Activated T-cell treated with anti-CD3 and anti-CD28 coated beads for 48 hours (primary cell): ENCODE measurements around the gene HCFC1R1.

Source experiments
- DNase-seq: peaks from one replicate; pipeline ENCODE4 v3.0.0-alpha.2; 2020; ENCODE audit warnings: low read depth

Gene HCFC1R1

DNA sequence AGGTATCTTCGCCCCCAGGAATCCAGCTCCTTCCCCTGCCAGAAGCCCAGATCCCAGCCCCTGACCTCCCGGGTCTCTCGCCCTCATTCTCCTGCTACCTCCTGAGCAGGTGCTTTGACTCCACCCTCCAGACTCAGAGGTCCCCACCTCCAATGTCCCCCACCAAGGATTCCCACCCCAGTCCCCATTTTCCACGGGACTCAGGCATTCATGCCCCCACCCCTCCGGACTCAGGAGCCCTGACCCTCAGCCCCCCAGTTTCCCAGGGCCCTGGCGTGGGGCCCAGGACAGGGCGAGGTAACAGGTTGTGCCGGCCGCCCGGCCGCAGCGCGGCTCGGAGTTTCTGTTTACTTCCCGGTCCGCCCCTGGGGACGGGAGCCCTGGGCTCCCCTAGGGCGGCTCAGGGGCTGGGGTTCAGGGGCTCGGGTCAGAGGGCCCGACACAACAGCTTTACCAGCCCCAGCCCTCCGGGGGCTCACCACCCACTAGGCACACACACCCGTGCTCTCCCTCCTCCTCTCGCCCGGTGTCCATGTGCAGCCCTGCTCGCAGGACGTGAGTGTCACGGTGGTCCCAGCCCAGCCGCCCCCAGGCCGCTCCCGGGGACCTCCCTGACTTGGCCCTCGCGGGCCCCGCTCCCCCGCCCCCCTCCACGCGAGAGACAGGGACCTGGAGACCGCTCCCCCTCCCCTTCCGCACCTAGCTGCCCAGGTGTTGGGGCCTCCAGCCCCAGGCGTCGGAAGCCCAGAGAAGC is 12.4 kb upstream of the HCFC1R1 start:
- DNase-seq, result no peak

DNA sequence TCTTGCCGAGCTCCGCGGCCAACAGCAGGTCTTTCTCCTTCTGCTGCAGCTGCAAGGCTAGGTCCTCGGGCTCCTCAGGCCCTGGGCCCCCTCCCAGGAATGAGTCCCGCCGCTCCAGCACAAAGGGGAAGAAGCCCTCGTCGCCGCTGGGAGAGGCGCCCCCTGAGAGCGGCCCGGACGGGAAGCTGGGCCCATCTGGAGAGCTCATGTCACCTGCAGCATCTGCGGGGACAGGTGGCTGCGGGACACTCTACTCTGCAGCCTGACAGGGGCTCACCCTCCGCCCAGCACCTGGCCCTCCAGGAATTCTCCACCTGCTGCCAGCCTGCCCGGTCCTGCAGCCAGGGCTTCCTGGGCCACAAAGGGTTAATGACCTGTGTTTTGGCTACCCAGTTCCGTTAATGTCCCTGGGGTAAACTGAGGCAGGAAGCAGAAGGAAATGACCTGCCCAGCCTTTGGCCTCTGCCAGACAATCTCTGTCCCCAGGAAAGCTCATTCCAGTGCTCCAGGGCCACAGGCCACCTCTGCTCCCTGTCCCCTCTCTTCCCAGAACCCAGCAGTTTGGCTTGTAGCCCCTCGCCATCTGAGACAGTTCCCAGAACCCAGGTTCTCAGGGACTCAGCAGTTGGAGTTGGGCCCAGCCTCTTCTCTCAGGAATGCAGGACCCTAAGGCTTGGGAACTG is 11.7 kb upstream of the HCFC1R1 start:
- DNase-seq, result no peak

GRCh38 chr16:3032624-3033023 is 8.9 kb upstream of the HCFC1R1 start:
- DNase-seq, result no peak

- DNase-seq, result no peak
Observed at GRCh38 chr16:3030222-3031212, 6.8 kb upstream of the HCFC1R1 start.

DNA sequence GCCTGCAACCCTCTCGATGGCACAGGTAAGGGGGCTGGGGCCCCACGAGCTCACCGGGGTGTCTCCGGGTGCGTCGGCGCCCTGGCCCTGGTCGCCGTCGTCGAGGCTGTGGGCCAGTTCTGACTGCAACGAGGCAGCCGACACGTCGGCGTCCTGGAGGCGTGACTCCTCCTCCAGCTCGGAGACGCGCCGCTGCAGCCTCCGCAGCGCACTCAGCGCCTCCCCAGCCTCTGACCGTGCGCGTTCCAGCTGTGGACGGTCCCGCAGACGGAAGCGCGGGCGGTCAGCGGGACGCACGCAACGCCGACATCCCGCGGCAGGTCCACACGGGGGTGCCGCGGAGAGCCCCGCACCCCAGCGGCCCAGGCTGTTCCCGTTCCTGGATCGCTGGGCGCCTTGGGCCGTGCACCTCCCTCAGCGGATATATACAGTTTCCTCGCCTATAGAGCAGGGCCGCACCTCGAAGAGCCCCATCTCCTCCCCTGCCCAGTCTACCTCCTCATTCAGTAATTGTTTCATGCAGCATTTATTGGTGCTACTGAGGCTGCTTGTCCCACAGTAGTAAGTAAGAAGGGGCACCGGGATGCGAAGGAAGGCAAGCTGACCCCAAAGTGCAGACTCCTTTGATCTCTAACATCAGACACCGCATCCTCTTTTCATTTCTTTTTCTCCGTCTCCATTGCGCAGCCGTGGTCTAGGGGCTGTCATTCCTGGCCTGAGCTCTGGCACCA is 5.9 kb upstream of the HCFC1R1 start:
- peak; percentile 53 for DNase-seq

DNA sequence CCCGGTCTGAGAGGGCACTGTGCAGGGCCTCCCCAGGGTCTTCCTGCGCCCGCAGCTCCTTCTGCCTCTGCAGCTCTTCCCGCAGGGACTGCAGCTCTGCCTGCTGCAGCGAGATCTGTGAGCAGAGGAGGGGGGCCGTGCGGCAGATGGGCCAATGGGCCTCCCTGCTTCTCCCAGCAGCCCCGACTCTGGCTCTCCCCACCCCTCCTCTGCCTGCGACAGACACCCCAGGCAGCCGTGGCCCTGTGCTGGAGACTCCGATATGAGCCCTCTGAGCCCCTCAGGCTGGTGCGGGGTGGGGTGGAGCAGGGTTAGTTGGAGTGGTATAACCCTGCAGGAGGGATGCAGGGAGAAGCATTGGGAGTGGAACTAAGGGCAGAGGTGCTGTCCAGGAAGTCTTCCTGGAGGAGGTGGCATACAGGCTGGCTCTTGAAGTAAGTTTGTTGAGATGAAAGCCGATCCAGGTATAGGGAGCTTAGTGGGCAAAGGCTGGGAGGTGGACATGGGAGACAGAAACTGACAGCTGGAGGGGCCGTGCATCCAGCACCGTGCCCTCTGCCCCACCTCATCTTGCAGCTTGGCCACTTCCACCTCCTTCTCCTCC is 5.1 kb upstream of the HCFC1R1 start:
- no peak for DNase-seq

GRCh38 chr16:3027983-3028715 is 4.4 kb upstream of the HCFC1R1 start:
- peak; percentile 91 for DNase-seq

DNA sequence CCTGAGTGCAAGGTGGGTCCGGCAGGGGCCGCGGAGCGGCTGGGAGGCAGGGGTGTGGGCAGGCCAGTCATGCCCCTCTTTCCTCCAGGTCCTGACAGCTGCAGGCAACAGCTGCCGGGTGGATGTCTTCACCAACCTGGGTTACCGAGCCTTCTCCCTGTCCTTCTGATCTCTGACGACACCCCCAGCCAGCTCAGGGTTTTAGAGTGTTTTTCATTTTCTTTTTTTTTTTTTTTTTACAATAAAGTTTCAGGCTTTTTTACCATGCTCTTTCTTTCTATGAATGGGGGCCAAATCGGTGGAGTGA is 3.7 kb upstream of the HCFC1R1 start:
- DNase-seq, result no peak

DNA sequence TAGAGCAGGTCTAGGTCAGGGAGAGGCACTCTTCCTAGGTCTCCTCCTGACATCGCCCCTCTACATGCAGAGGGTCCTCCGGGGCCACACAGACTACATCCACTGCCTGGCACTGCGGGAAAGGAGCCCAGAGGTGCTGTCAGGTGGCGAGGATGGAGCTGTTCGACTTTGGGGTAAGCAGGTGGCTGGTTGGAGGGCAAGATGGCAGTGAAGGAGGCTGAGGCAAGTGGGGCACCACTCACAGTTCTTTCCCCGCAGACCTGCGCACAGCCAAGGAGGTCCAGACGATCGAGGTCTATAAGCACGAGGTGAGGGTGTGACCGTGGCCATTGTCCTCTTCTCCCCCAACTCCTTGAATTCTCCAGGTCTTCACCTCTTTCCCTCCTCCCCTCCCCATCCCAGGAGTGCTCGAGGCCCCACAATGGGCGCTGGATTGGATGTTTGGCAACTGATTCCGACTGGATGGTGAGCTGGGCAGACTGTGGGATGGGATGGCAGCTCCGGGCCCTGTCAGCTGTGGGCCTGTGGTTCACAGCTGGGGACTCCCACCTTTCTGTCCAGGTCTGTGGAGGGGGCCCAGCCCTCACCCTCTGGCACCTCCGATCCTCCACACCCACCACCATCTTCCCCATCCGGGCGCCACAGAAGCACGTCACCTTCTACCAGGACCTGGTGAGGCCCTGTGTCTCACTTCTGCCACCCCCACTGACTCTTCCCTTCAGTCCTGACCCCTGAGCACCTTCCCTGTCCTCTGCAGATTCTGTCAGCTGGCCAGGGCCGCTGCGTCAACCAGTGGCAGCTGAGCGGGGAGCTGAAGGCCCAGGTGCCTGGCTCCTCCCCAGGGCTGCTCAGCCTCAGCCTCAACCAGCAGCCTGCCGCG is 3.1 kb upstream of the HCFC1R1 start:
- DNase-seq, result no peak

DNA sequence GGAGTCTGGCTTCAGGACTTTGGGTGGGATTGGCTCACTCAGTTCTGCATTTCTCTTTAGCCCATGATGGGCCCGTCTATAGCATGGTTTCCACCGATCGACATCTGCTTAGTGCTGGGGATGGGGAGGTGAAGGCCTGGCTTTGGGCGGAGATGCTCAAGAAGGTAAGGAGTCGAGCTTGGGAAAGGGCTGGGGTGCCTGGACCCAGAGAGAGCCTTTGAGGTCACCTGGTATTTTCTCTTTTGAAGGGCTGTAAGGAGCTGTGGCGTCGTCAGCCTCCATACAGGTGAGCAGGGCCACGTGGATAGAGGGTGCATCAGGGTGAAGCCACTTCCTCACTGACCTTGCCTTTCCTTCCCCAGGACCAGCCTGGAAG is 2.2 kb upstream of the HCFC1R1 start:
- no peak for DNase-seq

GRCh38 chr16:3025032-3026002 is 1.6 kb upstream of the HCFC1R1 start:
- DNase-seq, result no peak

GRCh38 chr16:3023415-3023668 is 400 bp downstream of the HCFC1R1 start:
- no peak for DNase-seq

DNA sequence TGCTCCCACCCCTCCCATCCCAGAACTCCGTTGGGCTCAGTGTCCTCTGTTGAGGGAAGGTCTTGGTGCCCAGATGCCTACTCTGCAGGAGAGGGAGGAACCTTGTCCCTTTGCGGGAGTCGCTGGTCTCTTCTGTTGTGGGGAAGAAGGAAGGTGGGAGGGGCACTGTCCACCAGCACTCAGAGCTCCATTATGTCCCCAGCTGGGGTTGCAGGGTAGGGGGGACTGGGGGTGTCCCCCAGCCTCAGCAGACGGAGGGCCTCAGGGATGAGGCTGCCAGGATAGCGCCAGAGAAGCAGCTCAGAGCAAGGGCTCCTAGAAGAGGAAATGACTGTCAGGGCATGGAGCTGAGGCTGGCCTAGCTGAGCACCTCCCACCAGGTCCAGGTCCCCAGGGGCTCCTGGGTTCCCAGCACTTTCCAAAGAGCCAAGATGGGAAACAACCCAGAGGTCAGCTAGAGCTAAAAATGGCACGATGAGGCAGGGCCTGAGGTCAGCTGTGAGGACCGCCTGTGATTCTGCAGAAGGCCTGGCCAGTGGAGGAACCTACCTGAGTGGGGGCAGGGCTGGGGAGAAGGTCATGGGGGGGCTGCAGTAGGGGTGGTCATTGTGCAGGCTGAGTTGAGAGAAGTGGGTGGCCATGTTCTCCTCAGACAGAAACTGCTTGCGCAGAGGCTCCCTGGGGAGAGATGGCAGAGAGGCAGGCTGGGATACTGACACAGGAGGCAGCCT is 893 bp downstream of the HCFC1R1 start:
- no peak for DNase-seq

GRCh38 chr16:3022208-3022683 is 1.5 kb downstream of the HCFC1R1 start:
- peak; percentile 86 for DNase-seq

GRCh38 chr16:3021449-3022207 is 2.1 kb downstream of the HCFC1R1 start:
- peak; percentile 88 for DNase-seq

DNA sequence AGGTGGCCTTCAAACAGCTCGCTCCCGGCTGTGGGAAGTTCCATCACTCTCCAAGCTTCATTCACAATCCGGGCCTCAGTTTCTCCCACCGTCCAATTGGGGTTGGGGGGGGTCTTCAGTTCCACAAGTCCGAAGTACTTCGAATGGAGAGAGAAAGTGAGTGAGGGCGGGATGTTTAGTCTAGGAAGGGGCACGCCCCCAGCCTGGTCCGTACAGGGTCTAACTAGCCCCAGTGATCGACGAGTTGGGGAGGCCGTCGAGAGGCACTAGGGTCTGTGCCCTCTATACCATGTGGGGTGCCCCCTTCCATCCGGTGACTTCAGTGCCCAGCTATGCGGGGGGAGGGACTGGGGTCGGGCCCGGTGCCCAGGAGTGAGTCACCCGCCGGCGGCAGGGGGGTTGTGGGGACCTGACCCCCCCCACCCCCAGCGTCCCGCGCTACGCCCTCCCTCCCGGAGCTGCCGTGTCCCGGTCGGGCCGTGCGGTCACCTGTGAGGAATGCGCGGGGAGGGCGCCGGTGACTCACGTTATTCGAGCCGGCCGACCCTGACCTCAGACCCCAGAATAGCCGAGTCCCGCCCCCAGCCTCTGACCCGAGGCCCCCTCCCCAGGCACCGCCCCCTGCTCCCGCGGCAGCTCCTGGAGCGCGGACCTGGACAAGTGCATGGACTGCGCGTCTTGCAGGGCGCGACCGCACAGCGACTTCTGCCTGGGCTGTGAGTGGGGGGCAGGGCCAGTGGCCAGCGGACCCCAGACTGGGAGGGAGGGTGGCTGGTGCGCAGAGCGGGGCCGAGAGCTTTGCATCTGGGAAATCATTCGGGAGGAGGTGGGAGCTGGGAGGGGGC is 2.9 kb downstream of the HCFC1R1 start:
- DNase-seq, result peak; percentile 46

GRCh38 chr16:3020247-3020603 is 3.5 kb downstream of the HCFC1R1 start, which contains the start of gene TNFRSF12A:
Gene TNFRSF12A (plus strand): TSS chr16:3020368. CDS start chr16:3020398, 30 bp downstream.
- DNase-seq, result peak; percentile 77
